GM12878 (cell line): ENCODE results near the gene DGKE. TPM values are rescaled to one million over a fixed set of nuclear protein-coding genes. Genes with fewer than 3 reads are reported as not detected.

ENCODE experiments used
- ATF3 ChIP-seq: IDR thresholded peaks from 2 replicates; pipeline ENCODE4 v1.6.1; 2011; ENCODE audit warnings: low read depth, mild to moderate bottlenecking, low read length, moderate library complexity, borderline replicate concordance; ENCODE audit errors: extremely low read depth
- CEBPZ ChIP-seq: fragments of 150-350 bp; IDR thresholded peaks from 2 replicates; pipeline ENCODE4 v1.6.1; 2016; ENCODE audit warnings: low read depth, low read length
- EP300 ChIP-seq, 2 experiments: fragments of 150-350 bp in 1 of 2; IDR thresholded peaks; 2 replicates each; pipeline ENCODE4 v1.6.1; 2011 to 2012; ENCODE audit warnings: low read depth in 2 of 2, low read length in 2 of 2, borderline replicate concordance in 1 of 2, improper control_type of control experiment in 1 of 2, inconsistent platforms in 1 of 2; ENCODE audit not compliant: control insufficient read depth in 1 of 2
- FOXM1 ChIP-seq: IDR thresholded peaks from 2 replicates; pipeline ENCODE4 v1.6.1; 2012; ENCODE audit warnings: low read depth, mild to moderate bottlenecking, inconsistent platforms, low read length, moderate library complexity
- KDM1A ChIP-seq: fragments of 200-600 bp; sonication (generic); IDR thresholded peaks from 2 replicates; pipeline ENCODE4 v1.6.1; 2016; ENCODE audit warnings: borderline replicate concordance
- MEF2A ChIP-seq: IDR thresholded peaks from 2 replicates; pipeline ENCODE4 v1.6.1; 2011; ENCODE audit warnings: low read depth, mild to moderate bottlenecking, low read length, moderate library complexity; ENCODE audit not compliant: insufficient read depth
- MYB ChIP-seq: fragments of 150-350 bp; IDR thresholded peaks from 2 replicates; pipeline ENCODE4 v1.6.1; 2014; ENCODE audit warnings: mild to moderate bottlenecking, low read depth, low read length, borderline replicate concordance
- NFIC ChIP-seq: IDR thresholded peaks from 2 replicates; pipeline ENCODE4 v1.6.1; 2012; ENCODE audit warnings: low read depth, mild to moderate bottlenecking, inconsistent platforms, low read length, moderate library complexity
- POLR2A ChIP-seq: IDR thresholded peaks from 2 replicates; pipeline ENCODE4 v1.6.1; 2011; ENCODE audit warnings: low read depth, mild to moderate bottlenecking, low read length
- REST ChIP-seq: IDR thresholded peaks from 2 replicates; pipeline ENCODE4 v1.6.1; 2012; ENCODE audit warnings: mild to moderate bottlenecking, low read depth, low read length
- RUNX3 ChIP-seq: IDR thresholded peaks from 2 replicates; pipeline ENCODE4 v1.6.1; 2012; ENCODE audit warnings: low read length, inconsistent platforms
- SPI1 ChIP-seq: IDR thresholded peaks from 2 replicates; pipeline ENCODE4 v1.6.1; 2011; ENCODE audit warnings: low read depth, mild to moderate bottlenecking, low read length, moderate library complexity, borderline replicate concordance; ENCODE audit not compliant: insufficient read depth
- TCF7 ChIP-seq: IDR thresholded peaks from 2 replicates; pipeline ENCODE4 v1.6.1; 2014; ENCODE audit warnings: antibody characterized with exemption, borderline replicate concordance
- ZBED1 ChIP-seq: IDR thresholded peaks from 2 replicates; pipeline ENCODE4 v1.6.1; 2016; ENCODE audit warnings: borderline replicate concordance
- polyA plus RNA-seq, 11 experiments: library from polyadenylated mRNA; depleted of rRNA in 4 of 11; unstranded in 6 of 11; stranded (reverse) in 5 of 11; fragments of >200 nt; fragmentation: Nextera tagmentation in 4 of 11; fragmentation: Illumina TruSeq in 1 of 11; extraction: Ambion mirVana in 4 of 11; extraction: Trizol in 1 of 11; gene quantifications; 1 replicate in 1 of 11; 2 replicates in 10 of 11; pipeline versions ENCODE4 v1.2.1 to v1.2.3, GENCODE V29; 2011 to 2016; ENCODE audit warnings: inconsistent platforms in 2 of 11, missing spikeins in 2 of 11, low read depth in 1 of 11
- total RNA-seq, 4 experiments: library from RNA; depleted of rRNA in 3 of 4; stranded (reverse); fragments of >200 nt in 3 of 4; fragmentation: Illumina TruSeq in 1 of 4; extraction: Trizol in 1 of 4; gene quantifications; 2 replicates each; pipeline versions ENCODE4 v1.2.1 to v1.2.3, GENCODE V29; 2013 to 2021
- TF ChIP-seq, protein P1 (sequence below): fragments of 450-650 bp; IDR thresholded peaks from 2 replicates; pipeline ENCODE4 v1.6.1; 2017; ENCODE audit warnings: borderline replicate concordance
- TF ChIP-seq, protein P2 (sequence below), 3 experiments: IDR thresholded peaks in 2 of 3; conservative IDR thresholded peaks in 1 of 3; 2 replicates each; pipeline ENCODE4 v1.5.1; 2011; ENCODE audit warnings: low read depth in 3 of 3, low read length in 3 of 3, mild to moderate bottlenecking in 3 of 3, control low read depth in 2 of 3, moderate library complexity in 2 of 3, inconsistent platforms in 1 of 3, mixed read lengths in 1 of 3; ENCODE audit not compliant: control insufficient read depth in 2 of 3, insufficient read depth in 1 of 3; ENCODE audit errors: extremely low read depth in 1 of 3
- TF ChIP-seq, protein P3 (sequence below): fragments of 450-650 bp; IDR thresholded peaks from 2 replicates; pipeline ENCODE4 v1.6.1; 2016; ENCODE audit warnings: mild to moderate bottlenecking

Gene DGKE
- total and polyA plus RNA-seq, 10 of the 15 experiments (the other 5 are each of a cell fraction or from before 2014, with no cell fraction given), result 2.8 to 18.0 (median 11.6) TPM

GRCh38 chr17:56786989-56787482 lies 46.9 kb upstream of the DGKE start (continued):
- TF ChIP-seq CEBPZ (no peak), POLR2A (no peak), MYB (peak; percentile 64; the same call in 1 of the 2 replicates), REST (no peak), TCF7 (no peak), EP300 (IDR thresholded peaks at IDR 0.05; ENCODE audit: borderline replicate concordance in 1 of 2, control insufficient read depth in 1 of 2, low read depth in 2 of 2, low read length in 2 of 2) (peak; percentile 64 to 79; a peak in 3 of 4 replicates), FOXM1 (peak; percentile 51; the same call in 1 of the 2 replicates), SPI1 (peak; percentile 55; the same call in 1 of the 2 replicates), ATF3 (no peak), ZBED1 (0 out of 2 replicates have a peak, but pooled peaks have one; percentile 38), MEF2A (peak; percentile 58; the same call in 1 of the 2 replicates), RUNX3 (peak; percentile 89), KDM1A (no peak), NFIC (peak; percentile 71; the same call in 1 of the 2 replicates)
- TF ChIP-seq, protein P1, sequence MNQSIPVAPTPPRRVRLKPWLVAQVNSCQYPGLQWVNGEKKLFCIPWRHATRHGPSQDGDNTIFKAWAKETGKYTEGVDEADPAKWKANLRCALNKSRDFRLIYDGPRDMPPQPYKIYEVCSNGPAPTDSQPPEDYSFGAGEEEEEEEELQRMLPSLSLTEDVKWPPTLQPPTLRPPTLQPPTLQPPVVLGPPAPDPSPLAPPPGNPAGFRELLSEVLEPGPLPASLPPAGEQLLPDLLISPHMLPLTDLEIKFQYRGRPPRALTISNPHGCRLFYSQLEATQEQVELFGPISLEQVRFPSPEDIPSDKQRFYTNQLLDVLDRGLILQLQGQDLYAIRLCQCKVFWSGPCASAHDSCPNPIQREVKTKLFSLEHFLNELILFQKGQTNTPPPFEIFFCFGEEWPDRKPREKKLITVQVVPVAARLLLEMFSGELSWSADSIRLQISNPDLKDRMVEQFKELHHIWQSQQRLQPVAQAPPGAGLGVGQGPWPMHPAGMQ, result no peak
- TF ChIP-seq, protein P2, sequence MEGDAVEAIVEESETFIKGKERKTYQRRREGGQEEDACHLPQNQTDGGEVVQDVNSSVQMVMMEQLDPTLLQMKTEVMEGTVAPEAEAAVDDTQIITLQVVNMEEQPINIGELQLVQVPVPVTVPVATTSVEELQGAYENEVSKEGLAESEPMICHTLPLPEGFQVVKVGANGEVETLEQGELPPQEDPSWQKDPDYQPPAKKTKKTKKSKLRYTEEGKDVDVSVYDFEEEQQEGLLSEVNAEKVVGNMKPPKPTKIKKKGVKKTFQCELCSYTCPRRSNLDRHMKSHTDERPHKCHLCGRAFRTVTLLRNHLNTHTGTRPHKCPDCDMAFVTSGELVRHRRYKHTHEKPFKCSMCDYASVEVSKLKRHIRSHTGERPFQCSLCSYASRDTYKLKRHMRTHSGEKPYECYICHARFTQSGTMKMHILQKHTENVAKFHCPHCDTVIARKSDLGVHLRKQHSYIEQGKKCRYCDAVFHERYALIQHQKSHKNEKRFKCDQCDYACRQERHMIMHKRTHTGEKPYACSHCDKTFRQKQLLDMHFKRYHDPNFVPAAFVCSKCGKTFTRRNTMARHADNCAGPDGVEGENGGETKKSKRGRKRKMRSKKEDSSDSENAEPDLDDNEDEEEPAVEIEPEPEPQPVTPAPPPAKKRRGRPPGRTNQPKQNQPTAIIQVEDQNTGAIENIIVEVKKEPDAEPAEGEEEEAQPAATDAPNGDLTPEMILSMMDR (IDR thresholded peaks at IDR 0.05 in 2 of 3, conservative IDR thresholded peaks at IDR 0.05 in 1 of 3; ENCODE audit: control insufficient read depth in 2 of 3, extremely low read depth in 1 of 3, insufficient read depth in 1 of 3, low read depth in 3 of 3, low read length in 3 of 3), result no peak
- TF ChIP-seq, protein P3, sequence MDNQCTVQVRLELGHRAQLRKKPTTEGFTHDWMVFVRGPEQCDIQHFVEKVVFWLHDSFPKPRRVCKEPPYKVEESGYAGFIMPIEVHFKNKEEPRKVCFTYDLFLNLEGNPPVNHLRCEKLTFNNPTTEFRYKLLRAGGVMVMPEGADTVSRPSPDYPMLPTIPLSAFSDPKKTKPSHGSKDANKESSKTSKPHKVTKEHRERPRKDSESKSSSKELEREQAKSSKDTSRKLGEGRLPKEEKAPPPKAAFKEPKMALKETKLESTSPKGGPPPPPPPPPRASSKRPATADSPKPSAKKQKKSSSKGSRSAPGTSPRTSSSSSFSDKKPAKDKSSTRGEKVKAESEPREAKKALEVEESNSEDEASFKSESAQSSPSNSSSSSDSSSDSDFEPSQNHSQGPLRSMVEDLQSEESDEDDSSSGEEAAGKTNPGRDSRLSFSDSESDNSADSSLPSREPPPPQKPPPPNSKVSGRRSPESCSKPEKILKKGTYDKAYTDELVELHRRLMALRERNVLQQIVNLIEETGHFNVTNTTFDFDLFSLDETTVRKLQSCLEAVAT, result peak; percentile 70; the same call in 1 of the 2 replicates
